Activated naive CD8-positive, alpha-beta T cell treated with anti-CD3 and anti-CD28 coated beads, Interleukin-2, amount 50 U/mL, for 24 hours (primary cell): ENCODE measurements around the gene OPN4.

Experiments
- ATAC-seq: fragments of 150-1000 bp; cut with Tn5 transposase; one replicate; pipeline ENCODE4 v1.10.0; 2021
- DNase-seq: peaks from one replicate; pipeline ENCODE4 v3.0.0; 2021
- H3K27ac Mint-ChIP-seq: one replicate; pipeline ENCODE4 v1.8.0; 2021; ENCODE audit warnings: mild to moderate bottlenecking, mixed read lengths
- H3K27me3 Mint-ChIP-seq: one replicate; pipeline ENCODE4 v1.8.0; 2021; ENCODE audit warnings: mixed read lengths
- H3K36me3 Mint-ChIP-seq: one replicate; pipeline ENCODE4 v1.8.0; 2021; ENCODE audit warnings: low read depth, mixed read lengths
- H3K4me1 Mint-ChIP-seq: one replicate; pipeline ENCODE4 v1.8.0; 2021; ENCODE audit warnings: mixed read lengths
- H3K4me3 Mint-ChIP-seq: one replicate; pipeline ENCODE4 v1.8.0; 2021; ENCODE audit warnings: mild to moderate bottlenecking, moderate library complexity, mixed read lengths
- H3K9me3 Mint-ChIP-seq: one replicate; pipeline ENCODE4 v1.8.0; 2021; ENCODE audit warnings: mixed read lengths

OPN4 gene

DNA sequence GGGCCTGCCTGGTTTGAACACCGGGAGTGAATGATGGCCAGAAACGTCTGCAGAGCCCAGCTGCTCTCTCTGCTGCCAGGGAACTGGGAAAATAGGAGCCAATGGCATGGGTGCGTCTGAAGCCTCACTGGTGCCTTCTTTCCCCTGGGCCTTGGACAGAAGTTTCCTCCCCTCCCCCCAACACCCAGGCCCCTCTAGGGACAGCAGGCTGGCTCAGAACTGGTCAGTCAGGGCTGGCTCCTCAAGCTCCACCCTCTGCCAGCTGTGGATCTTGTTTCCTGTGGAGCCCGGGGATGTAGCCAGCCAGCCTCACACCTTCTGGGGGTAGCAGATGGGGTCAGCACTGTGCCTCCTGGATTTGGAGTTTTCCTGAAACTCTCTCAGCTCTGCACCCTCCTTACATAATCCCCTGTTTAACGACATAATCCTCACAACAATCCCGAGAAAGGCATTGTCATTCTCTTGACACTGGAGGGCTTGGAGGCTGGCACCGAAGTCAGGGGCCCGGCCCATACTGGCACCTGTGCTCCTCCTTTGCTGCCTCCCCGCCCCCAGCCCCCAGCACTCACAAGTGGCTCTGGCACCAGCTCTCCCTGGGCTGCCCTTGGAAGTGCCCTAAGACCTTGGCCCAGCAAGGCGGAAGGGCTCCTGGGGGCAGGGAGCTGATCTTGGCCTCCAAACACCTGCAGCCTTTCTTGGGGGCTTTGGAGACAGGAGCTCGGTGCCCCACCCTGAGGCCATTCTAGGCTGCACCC, 19.7 kb downstream of the OPN4 start:
- H3K4me1 Mint-ChIP-seq: no peaks in the 10 kb centered on the region
- no peaks in the 10 kb centered on the region for H3K9me3 Mint-ChIP-seq
- H3K27ac Mint-ChIP-seq: no peak overlapping the region
- H3K36me3 Mint-ChIP-seq: no peaks in the 10 kb centered on the region
- ATAC-seq: no peak
- no peak overlapping the region for H3K4me3 Mint-ChIP-seq
- no peaks in the 10 kb centered on the region for H3K27me3 Mint-ChIP-seq
- no peak for DNase-seq

DNA sequence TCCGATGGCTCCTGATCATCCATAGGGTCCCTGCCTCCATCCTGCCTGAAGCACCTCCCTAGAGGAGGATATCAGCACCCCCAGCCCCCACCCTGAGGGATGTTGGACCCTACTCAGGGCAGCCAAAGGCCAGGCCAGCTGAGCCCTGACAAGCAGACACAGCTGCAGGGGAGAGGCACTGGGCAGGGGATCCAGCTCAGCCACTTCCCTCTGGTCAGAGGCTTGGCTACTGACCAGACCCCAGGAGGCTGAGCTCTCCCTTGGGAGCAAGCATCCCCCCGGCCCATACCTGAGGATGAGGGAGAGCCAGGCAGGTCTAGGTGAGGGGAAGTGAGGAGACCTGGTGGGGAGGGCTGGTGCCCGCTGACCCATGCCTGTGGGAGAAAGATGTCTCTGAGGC, 20.6 kb downstream of the OPN4 start:
- H3K4me1 Mint-ChIP-seq: peaks cover 2% of the 10 kb centered on the region
- no peaks in the 10 kb centered on the region for H3K9me3 Mint-ChIP-seq
- no peaks in the 10 kb centered on the region for H3K27me3 Mint-ChIP-seq
- no peaks in the 10 kb centered on the region for H3K36me3 Mint-ChIP-seq
- H3K27ac Mint-ChIP-seq: no peak overlapping the region
- no peak for DNase-seq
- ATAC-seq: no peak
- H3K4me3 Mint-ChIP-seq: no peak overlapping the region

DNA sequence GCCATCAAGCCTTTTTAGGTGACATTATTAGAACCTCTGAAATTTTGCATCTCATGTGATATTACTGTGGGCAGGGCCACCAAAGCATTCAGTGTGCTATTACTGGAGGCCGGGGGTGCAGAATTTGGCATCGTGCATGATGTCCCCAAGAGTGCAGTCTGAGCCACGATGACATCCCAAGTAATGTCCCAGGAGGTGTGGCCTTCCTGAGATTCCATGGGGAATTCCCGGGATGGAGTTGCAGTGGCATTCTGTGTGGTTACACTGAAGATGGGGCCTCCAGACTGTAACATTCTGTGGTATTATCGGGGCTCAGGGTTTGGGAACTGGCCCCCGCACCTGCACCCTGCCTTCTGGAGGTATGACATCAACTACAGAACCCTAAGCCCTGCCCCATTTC, 23.0 kb downstream of the OPN4 start:
- Mint-ChIP-seq H3K27ac (no peak overlapping the region), H3K4me1 (peaks cover 2% of the 10 kb centered on the region), H3K27me3 (peaks cover 2% of the 10 kb centered on the region), H3K4me3 (no peak overlapping the region), H3K9me3 (no peaks in the 10 kb centered on the region), H3K36me3 (no peaks in the 10 kb centered on the region)
- DNase-seq (no peak), ATAC-seq (no peak)

DNA sequence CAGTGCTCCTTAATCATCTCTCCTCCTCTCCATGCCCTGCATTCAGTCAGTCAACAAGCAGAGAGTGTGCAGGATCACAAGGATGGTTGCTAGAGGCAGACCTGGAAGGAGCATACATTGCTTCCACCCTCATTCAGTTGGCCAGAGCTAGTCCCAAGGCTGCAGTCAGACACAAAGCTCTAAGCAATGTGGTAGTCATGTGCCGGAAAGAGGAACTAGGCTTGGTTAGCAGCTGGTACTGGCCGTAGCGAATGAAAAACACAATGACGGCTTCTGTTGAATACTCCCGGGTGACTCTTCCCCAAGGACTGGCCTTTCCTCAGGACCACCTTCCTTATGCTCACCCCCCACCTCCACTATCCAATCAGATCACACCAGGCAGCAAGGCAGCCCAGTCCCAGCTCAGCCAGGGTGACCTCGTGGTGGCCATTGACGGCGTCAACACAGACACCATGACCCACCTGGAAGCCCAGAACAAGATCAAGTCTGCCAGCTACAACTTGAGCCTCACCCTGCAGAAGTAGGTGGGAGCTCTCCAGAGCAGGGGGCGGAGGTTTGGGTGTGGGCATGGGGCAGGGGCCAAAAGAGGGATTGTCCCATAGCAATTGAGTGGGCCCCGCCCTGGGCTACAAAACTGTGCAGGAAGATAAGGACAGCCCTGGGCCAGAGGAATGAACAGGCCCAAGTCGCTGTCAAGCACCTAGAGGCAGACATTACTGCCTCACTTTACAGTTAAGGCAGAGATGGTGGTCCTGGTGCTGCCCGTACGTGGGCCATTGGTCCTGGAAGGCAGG, 24.8 kb downstream of the OPN4 start:
- H3K27me3 Mint-ChIP-seq: peaks cover 2% of the 10 kb centered on the region
- H3K9me3 Mint-ChIP-seq: no peaks in the 10 kb centered on the region
- peaks cover 2% of the 10 kb centered on the region for H3K4me1 Mint-ChIP-seq
- no peak for DNase-seq
- no peak overlapping the region for H3K4me3 Mint-ChIP-seq
- no peak overlapping the region for H3K27ac Mint-ChIP-seq
- no peak for ATAC-seq
- no peaks in the 10 kb centered on the region for H3K36me3 Mint-ChIP-seq

DNA sequence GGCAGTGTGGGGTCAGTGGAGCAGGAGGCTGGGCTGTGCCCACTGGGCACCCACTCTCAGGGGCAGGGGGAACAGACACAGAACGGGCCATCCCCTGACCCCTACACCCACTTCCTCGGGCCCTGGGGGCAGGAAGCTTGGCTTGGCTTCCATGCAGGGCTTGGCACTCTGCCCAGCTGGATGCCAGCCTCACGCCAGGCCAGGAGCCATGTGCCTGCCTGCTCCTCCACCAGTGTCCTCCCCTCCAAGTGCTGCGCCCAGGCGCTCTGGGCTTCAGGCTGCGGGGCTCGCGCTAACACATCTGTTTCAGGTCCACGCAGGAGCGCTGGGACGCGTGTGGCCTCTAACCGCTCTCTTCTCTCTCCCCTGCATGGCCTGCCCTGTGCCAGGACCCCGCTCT, 26.7 kb downstream of the OPN4 start:
- Mint-ChIP-seq H3K4me3 (no peak overlapping the region), H3K27ac (no peak overlapping the region), H3K4me1 (peaks cover 2% of the 10 kb centered on the region), H3K9me3 (no peaks in the 10 kb centered on the region), H3K27me3 (peaks cover 5% of the 10 kb centered on the region), H3K36me3 (no peaks in the 10 kb centered on the region)
- DNase-seq (no peak), ATAC-seq (no peak)

DNA sequence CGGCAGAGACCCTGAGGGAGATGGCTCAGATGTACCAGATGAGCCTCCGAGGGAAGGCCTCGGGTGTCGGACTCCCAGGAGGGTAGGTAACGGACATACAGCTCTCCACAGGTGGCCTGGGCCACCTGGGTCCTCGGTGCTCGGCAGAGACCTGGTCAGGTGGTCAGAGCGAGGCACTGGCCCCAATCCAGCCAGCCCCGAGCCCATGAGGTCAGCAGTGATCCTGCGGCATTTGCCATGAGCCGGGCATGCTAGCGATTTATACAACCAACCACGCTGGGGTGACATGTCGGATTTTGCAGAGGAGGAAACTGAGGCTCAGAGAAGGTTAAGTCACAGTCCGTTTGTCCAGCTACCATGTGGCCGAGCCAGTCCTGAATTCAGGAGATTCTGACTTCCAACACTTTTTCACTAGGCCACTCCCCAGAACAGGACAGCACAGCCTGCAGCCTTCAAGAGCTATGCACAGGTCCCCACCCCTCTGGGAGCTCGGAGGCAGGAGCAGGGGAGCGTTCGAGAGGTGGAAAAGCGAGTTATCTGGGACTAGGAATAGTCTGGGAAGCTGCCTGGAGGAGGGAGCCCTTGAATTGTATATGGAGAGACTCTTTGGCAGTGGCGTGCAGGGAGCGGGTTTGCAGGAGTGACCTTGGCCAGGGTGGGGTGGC, 27.5 kb downstream of the OPN4 start:
- no peaks in the 10 kb centered on the region for H3K36me3 Mint-ChIP-seq
- DNase-seq: no peak
- peaks cover 2% of the 10 kb centered on the region for H3K4me1 Mint-ChIP-seq
- H3K9me3 Mint-ChIP-seq: no peaks in the 10 kb centered on the region
- peaks cover 5% of the 10 kb centered on the region for H3K27me3 Mint-ChIP-seq
- no peak overlapping the region for H3K4me3 Mint-ChIP-seq
- ATAC-seq: no peak
- no peak overlapping the region for H3K27ac Mint-ChIP-seq

DNA sequence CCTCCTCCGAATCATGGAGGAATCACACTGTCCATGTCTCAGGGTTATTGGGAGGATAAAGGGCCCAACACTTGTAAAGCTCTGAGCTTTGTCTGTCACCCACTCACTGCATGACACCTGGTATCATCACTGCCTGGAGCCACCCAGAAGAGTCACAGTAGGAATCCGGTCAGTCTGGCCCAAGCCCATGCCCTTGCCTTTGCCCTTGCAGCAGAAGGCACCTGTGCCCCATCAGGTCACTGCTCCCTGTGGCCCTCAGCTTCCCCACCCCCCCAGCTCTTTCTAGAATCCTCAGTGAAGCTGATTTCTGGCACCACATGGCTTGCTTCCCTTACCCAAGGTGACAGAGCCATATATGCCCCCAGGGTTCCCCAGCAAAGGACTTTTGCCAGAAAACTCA, 28.3 kb downstream of the OPN4 start:
- H3K27me3 Mint-ChIP-seq: peaks cover 5% of the 10 kb centered on the region
- H3K27ac Mint-ChIP-seq: no peak overlapping the region
- H3K4me3 Mint-ChIP-seq: no peak overlapping the region
- no peaks in the 10 kb centered on the region for H3K9me3 Mint-ChIP-seq
- no peaks in the 10 kb centered on the region for H3K36me3 Mint-ChIP-seq
- peaks cover 2% of the 10 kb centered on the region for H3K4me1 Mint-ChIP-seq
- ATAC-seq (no peak), DNase-seq (no peak)

DNA sequence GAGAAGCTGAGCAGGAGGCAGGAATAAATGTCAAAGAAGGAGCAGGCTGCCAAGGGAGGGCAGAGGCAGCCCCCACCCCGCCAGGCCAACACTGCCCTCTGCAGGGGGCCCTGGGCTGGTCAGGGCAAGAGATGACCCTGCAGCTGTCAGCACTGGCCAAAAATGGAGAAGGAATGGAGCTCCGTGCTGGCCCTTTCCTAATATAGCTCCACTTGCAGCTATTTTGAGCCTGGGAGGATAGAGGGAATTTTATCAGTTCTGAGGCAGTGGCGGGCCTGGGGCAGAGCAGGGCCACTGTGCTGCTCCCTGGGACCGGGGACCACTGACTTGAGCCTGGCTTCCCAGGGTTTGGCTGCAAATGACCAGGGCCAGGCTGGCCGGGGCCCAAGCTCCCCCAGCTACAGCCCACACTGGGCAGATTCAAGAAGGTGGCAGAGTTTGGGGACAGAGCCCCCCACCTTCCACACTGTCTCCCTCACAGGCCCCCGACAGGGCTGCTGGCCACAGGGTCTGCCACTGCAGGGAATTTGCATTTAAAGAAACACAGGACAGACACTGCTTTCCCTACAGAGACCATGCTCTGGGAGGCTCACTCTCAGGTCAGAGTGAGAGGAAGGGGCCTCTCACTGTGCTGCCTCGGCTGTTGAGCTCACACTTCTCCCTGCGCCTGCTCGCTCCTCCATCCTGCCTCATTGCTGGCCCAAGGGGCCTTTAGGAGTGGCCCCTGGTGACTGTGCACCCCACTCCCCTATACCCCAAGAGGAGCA, 30.2 kb downstream of the OPN4 start:
- Mint-ChIP-seq H3K27me3 (peaks cover 7% of the 10 kb centered on the region), H3K4me1 (peaks cover 2% of the 10 kb centered on the region), H3K27ac (no peak overlapping the region), H3K9me3 (no peaks in the 10 kb centered on the region), H3K4me3 (no peak overlapping the region), H3K36me3 (no peaks in the 10 kb centered on the region)
- no peak for ATAC-seq
- DNase-seq: no peak

DNA sequence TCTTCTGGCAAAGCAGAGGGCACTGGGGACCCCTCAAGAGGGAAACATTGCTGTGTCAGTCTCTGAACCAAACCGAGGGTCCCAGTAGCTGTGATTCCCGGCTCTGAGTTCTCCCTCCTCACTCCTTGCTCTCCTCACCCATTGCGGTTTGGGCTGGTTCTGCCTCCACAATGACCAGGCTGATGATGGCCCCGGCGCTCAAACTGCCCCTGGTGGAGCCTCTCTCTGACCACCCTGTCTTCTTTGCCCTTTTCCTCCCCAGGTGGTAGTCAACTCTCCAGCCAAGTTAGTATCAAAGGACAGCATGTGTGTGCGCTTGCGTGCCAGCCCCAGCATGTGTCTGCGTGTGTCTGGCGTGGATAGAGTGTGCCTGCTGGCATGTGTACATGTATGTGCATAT, 31.1 kb downstream of the OPN4 start:
- no peak for DNase-seq
- no peak overlapping the region for H3K27ac Mint-ChIP-seq

DNA sequence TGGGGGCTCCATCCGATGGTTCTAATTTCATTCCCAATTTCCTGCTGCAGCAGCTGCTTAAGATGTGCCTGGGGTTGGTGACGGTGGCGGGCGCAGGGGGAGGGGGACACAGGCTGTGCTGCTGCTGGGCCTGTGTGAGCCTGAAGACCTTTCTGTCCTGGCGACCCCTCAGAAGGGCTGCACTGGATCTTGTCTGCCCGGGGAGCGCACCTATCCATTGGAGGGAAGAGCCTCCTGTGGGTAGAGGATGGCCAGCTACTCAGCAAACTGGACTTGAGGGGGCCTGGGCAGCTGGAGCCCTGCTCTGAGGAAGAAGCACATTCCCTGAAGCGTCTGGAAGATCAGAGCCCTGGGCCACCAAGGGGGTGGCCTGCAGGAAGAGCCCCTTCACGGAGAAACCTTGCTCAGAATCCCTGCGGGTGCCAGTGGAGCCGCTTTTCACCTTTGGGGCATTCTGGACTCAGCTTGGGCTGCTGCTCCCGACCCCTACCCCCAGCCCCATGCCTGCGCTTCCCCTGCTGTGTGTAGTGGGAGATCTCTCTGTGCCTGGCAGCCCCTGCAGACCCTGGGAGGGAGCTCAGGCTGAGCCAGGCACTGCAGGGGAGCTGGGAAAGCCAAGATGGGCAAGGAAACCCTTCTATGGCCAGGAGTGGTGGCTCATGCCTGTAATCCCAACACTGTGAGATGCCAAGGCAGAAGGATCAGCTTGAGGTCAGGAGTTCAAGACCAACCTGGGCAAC, 31.7 kb downstream of the OPN4 start:
- DNase-seq: no peak
- H3K27me3 Mint-ChIP-seq: peaks cover 7% of the 10 kb centered on the region
- no peaks in the 10 kb centered on the region for H3K9me3 Mint-ChIP-seq
- peaks cover 2% of the 10 kb centered on the region for H3K4me1 Mint-ChIP-seq
- no peaks in the 10 kb centered on the region for H3K36me3 Mint-ChIP-seq
- no peak for ATAC-seq
- no peak overlapping the region for H3K4me3 Mint-ChIP-seq
- no peak overlapping the region for H3K27ac Mint-ChIP-seq

More for the DNA sequence above, 31.1 kb downstream of the OPN4 start:
- no peak for ATAC-seq
- no peaks in the 10 kb centered on the region for H3K9me3 Mint-ChIP-seq
- no peak overlapping the region for H3K4me3 Mint-ChIP-seq
- H3K4me1 Mint-ChIP-seq: peaks cover 2% of the 10 kb centered on the region
- H3K27me3 Mint-ChIP-seq: peaks cover 7% of the 10 kb centered on the region
- no peaks in the 10 kb centered on the region for H3K36me3 Mint-ChIP-seq

DNA sequence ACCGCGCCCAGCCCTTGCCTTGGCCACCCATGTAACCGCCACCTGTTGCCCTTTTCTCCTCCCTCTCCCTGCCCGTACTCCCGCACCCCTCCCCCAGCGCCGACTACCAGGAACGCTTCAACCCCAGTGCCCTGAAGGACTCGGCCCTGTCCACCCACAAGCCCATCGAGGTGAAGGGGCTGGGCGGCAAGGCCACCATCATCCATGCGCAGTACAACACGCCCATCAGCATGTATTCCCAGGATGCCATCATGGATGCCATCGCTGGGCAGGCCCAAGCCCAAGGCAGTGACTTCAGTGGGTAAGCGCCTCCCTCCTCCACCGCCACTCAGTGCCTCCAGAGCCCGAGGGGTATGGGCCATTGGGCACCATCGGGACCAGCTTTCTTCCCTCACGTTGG, 32.6 kb downstream of the OPN4 start:
- ATAC-seq (no peak), DNase-seq (no peak)
- H3K9me3 Mint-ChIP-seq: no peaks in the 10 kb centered on the region
- no peak overlapping the region for H3K4me3 Mint-ChIP-seq
- H3K36me3 Mint-ChIP-seq: no peaks in the 10 kb centered on the region
- no peak overlapping the region for H3K27ac Mint-ChIP-seq
- peaks cover 7% of the 10 kb centered on the region for H3K27me3 Mint-ChIP-seq
- H3K4me1 Mint-ChIP-seq: peaks cover 2% of the 10 kb centered on the region

DNA sequence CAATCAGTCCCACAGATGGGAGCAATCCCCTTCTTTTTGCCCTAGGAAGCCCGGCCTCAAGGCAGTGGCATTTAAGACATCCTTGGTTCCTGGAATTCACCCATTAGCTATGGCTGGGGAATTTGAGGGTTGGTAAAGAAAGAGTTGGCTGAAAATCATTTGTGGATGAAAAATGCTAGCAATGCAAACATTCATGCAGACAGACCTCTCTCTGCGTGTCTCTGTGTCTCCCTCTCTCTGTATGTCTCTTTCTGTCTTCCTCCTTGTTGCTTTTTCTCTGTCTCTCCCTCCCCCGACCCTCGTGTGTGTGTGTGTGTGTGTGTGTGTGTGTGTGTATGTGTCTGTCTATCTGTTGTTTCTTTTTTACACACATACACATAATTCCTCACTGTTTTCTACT, 33.4 kb downstream of the OPN4 start:
- no peak overlapping the region for H3K27ac Mint-ChIP-seq
- H3K4me3 Mint-ChIP-seq: no peak overlapping the region
- no peaks in the 10 kb centered on the region for H3K36me3 Mint-ChIP-seq
- no peaks in the 10 kb centered on the region for H3K9me3 Mint-ChIP-seq
- ATAC-seq: no peak
- DNase-seq: no peak
- peaks cover 2% of the 10 kb centered on the region for H3K4me1 Mint-ChIP-seq
- H3K27me3 Mint-ChIP-seq: peaks cover 5% of the 10 kb centered on the region

DNA sequence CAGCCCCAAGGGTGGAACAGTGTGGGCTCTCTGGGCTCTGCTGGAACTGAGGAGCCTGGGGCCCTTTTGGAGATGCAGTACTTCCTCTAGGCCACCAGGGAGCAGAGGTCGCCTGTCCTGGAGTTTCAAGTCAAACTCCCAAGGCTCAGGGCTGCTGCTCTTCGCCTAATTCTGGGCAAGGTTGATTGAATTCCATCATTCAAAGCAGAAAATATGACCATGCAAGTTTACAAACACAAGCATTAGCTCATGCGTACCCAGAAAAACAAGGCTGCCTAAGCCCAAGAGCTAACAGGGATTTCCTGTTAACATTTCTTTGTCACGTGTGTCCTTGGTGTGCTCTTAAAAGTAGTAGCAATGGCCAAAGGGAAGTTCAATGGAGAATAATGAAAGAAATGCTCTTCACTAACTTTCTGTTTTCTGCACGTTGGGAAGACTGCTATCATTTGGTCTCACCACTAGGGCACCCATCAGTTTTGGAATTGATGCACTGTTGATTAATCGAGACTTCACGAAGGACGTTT, 34.1 kb downstream of the OPN4 start:
- Mint-ChIP-seq H3K4me3 (no peak overlapping the region), H3K36me3 (no peaks in the 10 kb centered on the region), H3K9me3 (no peaks in the 10 kb centered on the region), H3K27ac (no peak overlapping the region), H3K4me1 (peaks cover 2% of the 10 kb centered on the region), H3K27me3 (peaks cover 5% of the 10 kb centered on the region)
- peak; percentile 65 for ATAC-seq
- DNase-seq: peak; percentile 45

DNA sequence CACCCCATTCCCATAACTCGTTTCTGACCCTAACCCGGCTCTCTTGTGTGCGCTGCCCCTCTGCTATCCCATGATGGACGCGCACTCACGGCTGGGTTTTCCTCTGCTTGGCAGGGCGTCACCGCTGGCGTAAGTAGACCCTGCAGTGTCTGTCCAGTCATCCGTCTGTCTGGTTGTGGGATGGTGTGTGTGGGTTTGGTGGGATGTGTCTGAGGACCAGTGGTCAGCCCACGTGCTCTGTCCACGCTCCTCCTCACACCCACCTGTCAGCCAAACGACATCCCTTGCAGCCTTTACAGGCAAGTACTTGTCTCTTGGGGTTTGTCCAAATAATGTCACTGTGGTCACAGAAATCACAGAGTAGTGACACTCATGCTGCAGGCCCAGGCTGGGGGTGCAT, 34.8 kb downstream of the OPN4 start:
- no peaks in the 10 kb centered on the region for H3K36me3 Mint-ChIP-seq
- peaks cover 2% of the 10 kb centered on the region for H3K4me1 Mint-ChIP-seq
- H3K4me3 Mint-ChIP-seq: no peak overlapping the region
- no peaks in the 10 kb centered on the region for H3K9me3 Mint-ChIP-seq
- peaks cover 5% of the 10 kb centered on the region for H3K27me3 Mint-ChIP-seq
- DNase-seq (no peak), ATAC-seq (no peak)
- no peak overlapping the region for H3K27ac Mint-ChIP-seq
